Activated B cell treated with CpG ODN at 0.5 μM for 24 hours (primary cell): ENCODE results near the gene ANO1. TPM values are rescaled to one million over a fixed set of nuclear protein-coding genes. Genes with fewer than 3 reads are reported as not detected.

ENCODE experiments used
- ATAC-seq: fragments of 200-7000 bp; cut with Tn5 transposase; one replicate; pipeline ENCODE4 v1.10.0; 2021; ENCODE audit warnings: low read depth, mild to moderate bottlenecking, moderate library complexity
- CTCF ChIA-PET: fragments of 350-600 bp; sonication (Branson Sonifier 250); formaldehyde crosslinking; loops from one replicate; lab custom pipeline; 2021; ENCODE audit warnings: antibody characterized with exemption; lab: Charles Lee
- POLR2A ChIA-PET: fragments of 350-600 bp; sonication (Branson Sonifier 250); formaldehyde crosslinking; loops from one replicate; lab custom pipeline; 2021; ENCODE audit warnings: antibody characterized with exemption; lab: Charles Lee
- DNase-seq: peaks from one replicate; pipeline ENCODE4 v3.0.0; 2022
- H3K27ac Mint-ChIP-seq: one replicate; pipeline ENCODE4 v1.8.0; 2020; ENCODE audit warnings: mixed read lengths
- H3K27me3 Mint-ChIP-seq: one replicate; pipeline ENCODE4 v1.8.0; 2021; ENCODE audit warnings: mixed read lengths
- H3K36me3 Mint-ChIP-seq: one replicate; pipeline ENCODE4 v1.8.0; 2021; ENCODE audit warnings: low read depth, mixed read lengths
- H3K4me1 Mint-ChIP-seq: one replicate; pipeline ENCODE4 v1.8.0; 2021; ENCODE audit warnings: mixed read lengths
- H3K4me3 Mint-ChIP-seq: one replicate; pipeline ENCODE4 v1.8.0; 2020; ENCODE audit warnings: mild to moderate bottlenecking, mixed read lengths
- H3K9me3 Mint-ChIP-seq: one replicate; pipeline ENCODE4 v1.8.0; 2020; ENCODE audit warnings: mixed read lengths
- CTCF ChIP-seq: fragments of 200-600 bp; IDR thresholded peaks from one replicate; pipeline ENCODE4 v1.8.0; 2022; ENCODE audit warnings: antibody characterized with exemption, mild to moderate bottlenecking
- intact Hi-C: fragments of 100-400 bp; cut with micrococcal nuclease; formaldehyde crosslinking; loops from one replicate; pipeline ENCODE4 v1.15.1; 2024
- total RNA-seq: library from RNA; stranded (reverse); gene quantifications from 2 replicates; pipeline ENCODE4 v1.2.3, GENCODE V29; 2022

The ANO1 gene
- total RNA-seq, 1 donor from 2014 or later = not detected

- Mint-ChIP-seq H3K9me3 (no peaks in the 10 kb centered on the region), H3K27ac (no peak overlapping the region), H3K27me3 (peaks cover 41% of the 10 kb centered on the region), H3K4me1 (no peaks in the 10 kb centered on the region), H3K4me3 (no peak overlapping the region), H3K36me3 (no peaks in the 10 kb centered on the region)
- intact Hi-C loops = no loop called here
- ATAC-seq = no peak
- no peak for TF ChIP-seq CTCF
- ChIA-PET CTCF (no interaction called here), POLR2A (no interaction called here)
- DNase-seq = no peak
Measured at GRCh38 chr11:70145071-70145470, 67.0 kb downstream of the ANO1 start.

- Mint-ChIP-seq H3K4me1 (no peaks in the 10 kb centered on the region), H3K36me3 (no peaks in the 10 kb centered on the region), H3K27me3 (peaks cover 39% of the 10 kb centered on the region), H3K27ac (no peak overlapping the region), H3K9me3 (no peaks in the 10 kb centered on the region), H3K4me3 (no peak overlapping the region)
- ATAC-seq (no peak), DNase-seq (no peak)
- TF ChIP-seq CTCF = no peak
- ChIA-PET CTCF (no interaction called here), POLR2A (no interaction called here)
- intact Hi-C loops = no loop called here
Measured at GRCh38 chr11:70145841-70146240, 67.7 kb downstream of the ANO1 start.

DNA sequence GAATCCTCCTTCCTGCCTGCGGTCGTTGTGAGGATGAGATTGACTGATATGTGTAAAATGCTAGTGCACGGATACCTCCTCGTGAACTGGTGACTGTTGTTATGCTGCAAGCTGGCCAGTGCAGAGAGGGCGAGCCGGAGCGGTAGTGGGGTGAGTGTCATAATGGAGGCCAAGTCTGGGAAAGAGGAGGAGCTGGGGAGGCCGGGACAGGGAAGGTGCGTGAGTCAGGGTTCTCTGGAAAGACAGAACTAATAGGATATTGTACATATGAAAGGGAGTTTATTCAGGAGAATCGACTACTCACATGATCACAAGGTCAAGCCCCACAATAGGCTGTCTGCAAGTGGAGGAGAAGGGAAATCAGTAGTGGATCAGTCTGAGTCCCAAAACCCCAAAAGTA is 68.2 kb downstream of the ANO1 start:
- H3K36me3 Mint-ChIP-seq = no peaks in the 10 kb centered on the region
- H3K27ac Mint-ChIP-seq = no peak overlapping the region
- H3K9me3 Mint-ChIP-seq = no peaks in the 10 kb centered on the region
- H3K4me1 Mint-ChIP-seq = no peaks in the 10 kb centered on the region
- TF ChIP-seq CTCF = no peak
- ChIA-PET POLR2A (no interaction called here), CTCF (no interaction called here)
- intact Hi-C loops = no loop called here
- ATAC-seq (no peak), DNase-seq (no peak)
- H3K4me3 Mint-ChIP-seq = no peak overlapping the region
- H3K27me3 Mint-ChIP-seq = peaks cover 35% of the 10 kb centered on the region

- peaks cover 35% of the 10 kb centered on the region for H3K27me3 Mint-ChIP-seq
- ATAC-seq (no peak), DNase-seq (no peak)
- intact Hi-C loops = no loop called here
- ChIA-PET CTCF (no interaction called here), POLR2A (no interaction called here)
- H3K4me3 Mint-ChIP-seq = no peak overlapping the region
- no peaks in the 10 kb centered on the region for H3K9me3 Mint-ChIP-seq
- no peaks in the 10 kb centered on the region for H3K36me3 Mint-ChIP-seq
- no peaks in the 10 kb centered on the region for H3K4me1 Mint-ChIP-seq
- H3K27ac Mint-ChIP-seq = no peak overlapping the region
- no peak for TF ChIP-seq CTCF
Measured at GRCh38 chr11:70146895-70147520, 68.9 kb downstream of the ANO1 start.

DNA sequence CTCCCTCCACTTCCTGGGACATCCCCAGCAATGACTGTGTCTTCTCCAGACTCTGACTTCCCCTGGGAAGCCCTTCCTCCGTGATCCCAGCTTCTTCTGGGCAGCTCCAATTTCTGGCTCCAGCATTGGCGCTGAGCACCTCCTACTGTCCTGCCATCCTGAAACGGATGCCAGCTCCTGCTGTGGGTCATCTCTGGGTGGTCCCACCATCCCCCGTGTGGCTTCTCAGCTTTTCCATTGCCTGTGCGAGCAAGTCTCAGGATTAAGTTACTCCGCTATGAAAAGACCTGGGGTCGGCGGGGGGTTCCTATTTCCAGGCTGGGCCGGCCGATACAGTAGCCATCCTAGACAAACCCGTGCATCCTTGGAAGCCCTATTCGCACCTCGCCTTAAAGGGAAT is 69.6 kb downstream of the ANO1 start:
- Mint-ChIP-seq H3K4me1 (no peaks in the 10 kb centered on the region), H3K27me3 (peaks cover 34% of the 10 kb centered on the region), H3K27ac (no peak overlapping the region), H3K9me3 (no peaks in the 10 kb centered on the region), H3K36me3 (no peaks in the 10 kb centered on the region), H3K4me3 (no peak overlapping the region)
- no peak for TF ChIP-seq CTCF
- POLR2A ChIA-PET = no interaction called here
- DNase-seq = no peak
- ATAC-seq = no peak
- intact Hi-C loops = no loop called here
- CTCF ChIA-PET = no interaction called here
